Activated naive CD8-positive, alpha-beta T cell treated with anti-CD3 and anti-CD28 coated beads for 36 hours (primary cell): ENCODE measurements around the gene MACROD1. TPM values are rescaled to one million over a fixed set of nuclear protein-coding genes. Genes with fewer than 3 reads are reported as not detected.

Source experiments
- DNase-seq: peaks from one replicate; pipeline ENCODE4 v3.0.0; 2021
- H3K27ac Mint-ChIP-seq: one replicate; pipeline ENCODE4 v1.8.0; 2022; ENCODE audit warnings: mild to moderate bottlenecking, moderate library complexity, mixed read lengths
- H3K27me3 Mint-ChIP-seq: one replicate; pipeline ENCODE4 v1.8.0; 2022; ENCODE audit warnings: mild to moderate bottlenecking, mixed read lengths
- H3K36me3 Mint-ChIP-seq: one replicate; pipeline ENCODE4 v1.8.0; 2021; ENCODE audit warnings: mild to moderate bottlenecking, mixed read lengths
- H3K4me1 Mint-ChIP-seq: one replicate; pipeline ENCODE4 v1.8.0; 2021; ENCODE audit warnings: mixed read lengths
- H3K4me3 Mint-ChIP-seq: one replicate; pipeline ENCODE4 v1.8.0; 2022; ENCODE audit warnings: mild to moderate bottlenecking, moderate library complexity, mixed read lengths
- H3K9me3 Mint-ChIP-seq: one replicate; pipeline ENCODE4 v1.8.0; 2022; ENCODE audit warnings: mixed read lengths
- total RNA-seq, 2 experiments: library from RNA; stranded (reverse); gene quantifications; one replicate each; pipeline ENCODE4 v1.2.3, GENCODE V29; 2021

Gene MACROD1
- total RNA-seq, 2 experiments from 2014 or later, result 27.6 to 29.6 TPM

DNA sequence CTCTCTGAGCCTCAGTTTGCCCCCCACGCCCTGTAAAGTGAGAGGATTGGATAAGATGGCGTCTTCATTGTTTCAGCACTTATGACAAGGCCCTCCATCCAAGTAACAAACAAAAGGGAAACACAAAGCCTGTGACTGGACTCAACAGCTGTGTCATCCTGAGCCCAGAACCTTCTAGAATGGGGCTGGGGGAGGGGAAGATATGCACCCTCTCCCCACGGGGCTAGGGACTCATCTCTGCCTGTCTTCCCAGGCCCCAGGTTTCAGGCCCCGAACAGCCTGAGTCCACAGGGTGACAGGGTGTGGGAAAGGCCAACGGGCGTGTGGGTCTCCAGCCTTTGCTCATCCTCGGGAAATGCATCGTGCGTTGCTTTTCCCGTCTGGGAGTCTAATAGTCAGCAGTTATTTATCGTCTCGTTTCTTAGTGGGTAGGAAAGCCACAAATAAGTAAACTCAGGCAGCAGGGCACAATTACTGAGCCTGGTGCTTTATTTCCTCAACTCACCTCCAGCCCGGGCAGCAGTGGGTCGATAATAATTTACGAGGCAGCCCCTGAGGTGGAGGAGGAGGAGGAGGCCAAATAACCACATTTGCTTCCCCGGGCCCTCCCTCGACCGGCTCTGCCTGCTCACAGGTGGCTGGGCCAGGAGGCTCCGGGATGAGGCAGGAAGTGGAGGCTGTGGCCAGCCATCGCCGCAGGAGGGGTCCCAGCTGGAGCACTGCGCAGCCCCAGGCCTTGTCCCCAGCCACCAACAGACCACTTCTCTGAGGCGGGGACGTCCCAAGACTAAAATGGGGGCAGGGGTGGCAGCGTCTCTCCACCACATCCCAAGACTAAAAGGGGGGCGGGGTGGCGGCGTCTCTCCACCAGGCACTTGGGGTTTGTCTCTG is 75.8 kb downstream of the MACROD1 start:
- Mint-ChIP-seq H3K36me3 (no peaks in the 10 kb centered on the region), H3K27ac (no peak overlapping the region), H3K4me3 (no peak overlapping the region), H3K4me1 (peaks cover 1% of the 10 kb centered on the region), H3K9me3 (no peaks in the 10 kb centered on the region), H3K27me3 (no peaks in the 10 kb centered on the region)
- no peak for DNase-seq

DNA sequence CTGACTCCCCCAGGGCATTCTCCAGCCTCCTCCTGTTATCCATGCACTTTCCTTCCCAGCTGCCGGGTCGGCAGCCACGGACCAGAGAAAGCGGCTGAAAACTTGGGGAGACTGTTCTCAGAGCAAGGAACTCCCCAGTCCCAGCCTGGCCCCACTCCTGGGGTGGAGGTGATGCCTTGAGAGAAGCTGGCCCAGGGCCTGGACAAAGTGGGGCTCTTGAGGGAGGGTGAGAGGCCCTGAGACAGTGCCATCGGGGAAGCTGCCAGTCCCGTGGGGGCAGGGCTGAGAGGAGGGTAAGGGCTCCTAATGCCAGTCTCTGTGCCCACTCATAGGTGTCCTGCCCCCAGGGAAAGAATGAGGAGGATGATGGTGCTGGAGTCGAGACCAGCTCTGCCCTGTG is 76.4 kb downstream of the MACROD1 start:
- no peak overlapping the region for H3K27ac Mint-ChIP-seq
- H3K27me3 Mint-ChIP-seq, result no peaks in the 10 kb centered on the region
- peaks cover 1% of the 10 kb centered on the region for H3K4me1 Mint-ChIP-seq
- H3K9me3 Mint-ChIP-seq, result no peaks in the 10 kb centered on the region
- H3K36me3 Mint-ChIP-seq, result no peaks in the 10 kb centered on the region
- no peak for DNase-seq
- H3K4me3 Mint-ChIP-seq, result no peak overlapping the region

DNA sequence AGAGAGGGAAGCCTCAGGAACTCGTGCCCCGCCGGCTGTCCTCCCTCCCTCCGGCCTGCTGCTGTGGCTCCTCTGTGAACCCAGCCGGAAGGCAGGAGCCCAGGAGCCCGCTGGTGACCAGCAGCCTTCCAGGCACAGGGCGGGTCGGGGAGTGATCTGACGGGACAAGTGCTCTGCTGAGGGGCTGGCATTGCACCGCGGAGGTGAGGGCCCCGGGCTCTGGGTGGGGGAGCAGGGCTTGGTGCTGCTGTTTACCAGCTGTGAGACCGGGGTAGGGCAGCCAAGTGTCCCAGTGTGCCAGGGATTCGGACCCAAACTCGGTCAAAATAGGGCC is 76.9 kb downstream of the MACROD1 start:
- Mint-ChIP-seq H3K27me3 (no peaks in the 10 kb centered on the region), H3K27ac (no peak overlapping the region), H3K9me3 (no peaks in the 10 kb centered on the region), H3K4me1 (peaks cover 1% of the 10 kb centered on the region), H3K36me3 (no peaks in the 10 kb centered on the region), H3K4me3 (no peak overlapping the region)
- DNase-seq, result no peak

DNA sequence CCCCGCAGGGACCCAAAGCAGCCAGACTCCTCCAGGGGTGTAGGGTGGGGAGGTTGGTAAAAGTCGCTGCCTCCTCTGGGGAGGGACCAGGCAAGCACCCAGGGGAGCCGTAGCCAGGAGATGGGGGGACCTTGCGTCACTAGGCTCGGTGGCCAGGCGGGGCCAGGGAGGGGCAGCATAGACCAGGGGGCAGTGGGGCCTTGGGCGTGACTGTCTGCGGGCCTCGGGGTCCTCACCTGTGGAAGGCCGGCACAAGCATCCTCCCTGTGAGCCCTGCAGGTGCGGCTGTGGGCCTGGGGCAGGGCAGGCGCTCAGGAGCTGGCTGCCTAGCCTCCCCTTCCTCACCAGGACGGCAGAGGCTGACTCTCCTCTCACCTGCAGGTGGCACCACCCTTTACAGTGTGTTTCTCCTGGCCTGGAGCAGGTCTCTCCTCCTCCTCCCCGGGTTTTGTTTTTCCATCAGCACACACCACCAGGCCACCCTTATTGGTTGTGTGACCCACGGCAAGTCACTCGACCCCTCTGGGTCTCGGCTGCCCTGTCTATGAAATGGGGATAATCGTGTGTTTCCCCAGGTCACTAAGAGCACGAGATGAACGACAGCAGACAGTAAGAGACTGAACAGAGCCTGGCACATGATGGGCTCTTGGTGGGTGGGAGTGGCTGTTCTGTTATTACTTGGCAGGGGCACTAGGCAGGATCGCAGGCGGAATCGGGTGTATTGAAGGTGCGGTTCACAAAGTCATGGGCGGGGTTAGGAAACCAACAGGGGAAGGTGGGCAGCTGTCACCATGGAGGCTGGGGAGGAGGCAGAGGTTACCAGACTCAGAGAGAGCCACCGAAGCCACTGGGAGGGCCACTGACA is 77.5 kb downstream of the MACROD1 start:
- Mint-ChIP-seq H3K9me3 (no peaks in the 10 kb centered on the region), H3K36me3 (no peaks in the 10 kb centered on the region), H3K27ac (no peak overlapping the region), H3K4me3 (no peak overlapping the region), H3K4me1 (peaks cover 1% of the 10 kb centered on the region), H3K27me3 (no peaks in the 10 kb centered on the region)
- DNase-seq, result no peak

DNA sequence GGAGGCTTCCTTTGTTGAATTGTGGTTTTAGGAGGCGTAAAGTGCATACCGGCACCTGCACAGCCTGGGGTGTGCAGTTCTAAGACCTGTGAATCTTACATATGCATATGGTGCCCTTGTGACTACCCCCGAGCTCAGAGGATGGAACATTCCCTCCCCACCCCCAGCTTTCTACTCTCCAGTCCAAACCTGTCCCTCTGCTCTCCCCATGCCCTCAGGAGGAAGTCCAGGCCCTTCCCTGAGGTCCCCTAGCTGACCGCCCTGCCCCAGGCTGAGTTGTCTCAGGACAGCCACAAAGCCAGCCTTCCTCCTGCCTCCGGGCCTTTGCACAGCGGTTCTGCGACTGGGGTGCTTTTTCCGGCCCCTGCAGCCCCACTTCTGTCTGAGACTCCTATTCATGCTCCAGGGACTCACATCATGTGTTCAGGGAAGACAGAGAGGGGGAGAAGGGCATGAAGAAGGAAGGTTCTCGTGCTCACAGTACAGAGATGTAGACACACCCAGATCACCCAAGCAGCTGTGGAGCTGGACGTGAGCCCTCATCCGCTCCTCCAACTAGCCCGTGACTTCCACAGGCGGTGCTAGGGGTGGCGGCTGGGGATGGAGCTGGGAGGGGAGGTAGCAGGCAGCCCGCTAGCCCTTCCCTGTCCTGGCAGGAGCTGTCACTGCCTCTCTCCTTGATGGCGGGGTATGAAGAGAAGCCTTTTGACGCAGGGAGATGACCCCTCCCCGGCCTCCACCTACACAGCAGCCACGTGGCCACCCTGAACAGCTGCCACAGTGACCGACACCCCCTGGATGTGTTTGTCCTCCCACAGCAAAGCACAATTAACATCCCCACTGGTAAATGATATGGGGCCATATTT is 79.4 kb downstream of the MACROD1 start:
- H3K9me3 Mint-ChIP-seq, result no peaks in the 10 kb centered on the region
- no peak for DNase-seq
- H3K27me3 Mint-ChIP-seq, result no peaks in the 10 kb centered on the region
- H3K4me1 Mint-ChIP-seq, result peaks cover 1% of the 10 kb centered on the region
- H3K4me3 Mint-ChIP-seq, result no peak overlapping the region
- no peak overlapping the region for H3K27ac Mint-ChIP-seq
- H3K36me3 Mint-ChIP-seq, result no peaks in the 10 kb centered on the region

DNA sequence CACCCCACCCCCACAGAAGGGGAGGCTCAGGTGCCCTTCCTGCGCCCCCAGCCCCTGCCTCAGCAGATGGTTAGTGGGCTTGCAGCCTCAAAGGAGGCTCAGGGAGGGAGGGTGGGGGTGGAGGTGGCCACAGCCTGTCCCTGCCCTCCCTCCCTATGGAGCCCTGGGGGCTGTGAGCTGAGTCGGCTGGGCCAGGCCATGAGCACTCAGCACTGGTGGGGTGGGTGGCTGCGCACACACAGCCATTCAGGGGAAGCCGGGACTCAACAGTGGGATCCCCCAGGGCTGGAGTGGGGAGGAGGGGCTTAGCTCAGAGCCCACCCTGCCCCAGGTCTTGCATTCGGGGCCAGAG is 80.0 kb downstream of the MACROD1 start:
- Mint-ChIP-seq H3K36me3 (no peaks in the 10 kb centered on the region), H3K27me3 (no peaks in the 10 kb centered on the region), H3K4me3 (no peak overlapping the region), H3K4me1 (peaks cover 1% of the 10 kb centered on the region), H3K9me3 (no peaks in the 10 kb centered on the region), H3K27ac (no peak overlapping the region)
- no peak for DNase-seq

DNA sequence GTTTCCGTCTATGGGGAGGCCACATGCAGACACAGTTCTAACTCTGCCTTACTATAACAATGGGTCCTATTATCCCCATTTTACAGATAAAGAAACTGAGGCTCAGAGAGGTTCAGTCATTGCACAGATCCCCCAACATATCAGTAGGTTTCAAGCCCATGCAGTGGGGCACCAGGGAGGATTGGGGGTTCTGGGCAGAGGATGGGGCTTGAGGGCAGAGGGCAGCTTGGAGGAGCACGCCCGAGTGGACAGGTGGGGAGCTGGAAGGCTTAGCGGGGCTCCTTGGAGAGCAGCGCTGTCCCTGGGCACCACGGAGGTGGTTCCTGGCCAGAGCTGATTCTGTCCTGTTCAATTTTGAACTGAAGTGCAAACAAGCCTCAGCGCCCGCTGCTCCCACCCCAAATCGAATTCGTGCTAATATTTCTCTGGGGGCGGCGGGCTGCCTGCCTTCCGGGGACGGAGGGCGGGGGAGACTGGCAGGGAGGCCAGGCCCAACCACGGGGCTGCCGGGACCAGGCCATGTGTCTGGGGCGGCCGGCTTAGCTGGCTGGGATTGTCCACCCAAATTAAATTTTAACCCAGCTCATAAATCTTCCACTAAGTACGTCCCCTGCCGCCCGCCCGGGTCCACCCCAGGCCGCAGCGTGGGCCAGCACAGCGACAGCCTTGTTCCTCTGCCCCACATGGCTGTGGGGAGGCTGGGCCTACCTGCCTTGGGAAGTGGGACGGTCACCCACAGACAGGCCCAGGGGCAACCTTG is 80.8 kb downstream of the MACROD1 start:
- DNase-seq, result no peak
- Mint-ChIP-seq H3K4me1 (peaks cover 1% of the 10 kb centered on the region), H3K27ac (no peak overlapping the region), H3K9me3 (no peaks in the 10 kb centered on the region), H3K27me3 (no peaks in the 10 kb centered on the region), H3K4me3 (no peak overlapping the region), H3K36me3 (no peaks in the 10 kb centered on the region)

DNA sequence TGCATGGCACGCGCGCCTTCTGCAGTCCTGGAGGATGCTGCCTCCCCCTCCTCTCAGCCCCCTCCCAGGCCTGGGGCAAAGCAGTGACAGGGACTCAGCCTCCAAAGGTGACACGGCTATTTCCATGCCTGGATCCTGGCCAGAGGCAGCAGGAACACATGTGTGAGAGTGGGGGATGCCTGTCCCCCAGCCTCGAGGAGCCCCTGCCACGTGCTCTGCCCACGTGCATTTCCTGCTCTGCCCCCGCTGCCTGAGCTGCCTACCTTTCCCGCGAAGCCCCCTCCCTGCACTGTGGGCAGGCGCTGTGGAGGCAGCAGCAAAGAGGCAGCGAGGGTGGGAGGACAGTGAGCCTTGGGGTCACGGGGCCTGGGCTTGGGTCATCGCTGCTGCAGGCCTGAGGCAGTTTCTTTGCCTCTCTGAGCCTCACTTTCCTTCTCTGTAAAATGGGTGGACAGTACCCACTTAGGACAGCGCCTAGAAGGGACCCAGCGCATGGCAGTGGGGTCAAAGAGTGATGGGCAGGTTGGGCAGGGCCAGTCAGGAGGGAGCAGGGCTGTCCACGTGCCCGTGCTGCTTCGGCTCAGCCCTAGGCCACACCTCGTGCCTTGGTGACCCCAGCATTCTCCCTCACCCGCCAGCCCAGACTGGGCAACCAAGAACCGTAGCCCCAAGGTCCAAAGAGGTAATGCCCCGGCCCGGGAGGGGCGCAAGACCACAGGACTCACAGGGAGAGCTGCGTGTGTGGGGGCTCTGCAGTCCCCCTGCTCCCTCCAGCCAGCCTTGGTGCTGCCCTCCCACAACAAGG is 81.6 kb downstream of the MACROD1 start:
- Mint-ChIP-seq H3K27me3 (no peaks in the 10 kb centered on the region), H3K27ac (no peak overlapping the region), H3K4me3 (no peak overlapping the region), H3K9me3 (no peaks in the 10 kb centered on the region), H3K4me1 (no peaks in the 10 kb centered on the region), H3K36me3 (no peaks in the 10 kb centered on the region)
- DNase-seq, result no peak

DNA sequence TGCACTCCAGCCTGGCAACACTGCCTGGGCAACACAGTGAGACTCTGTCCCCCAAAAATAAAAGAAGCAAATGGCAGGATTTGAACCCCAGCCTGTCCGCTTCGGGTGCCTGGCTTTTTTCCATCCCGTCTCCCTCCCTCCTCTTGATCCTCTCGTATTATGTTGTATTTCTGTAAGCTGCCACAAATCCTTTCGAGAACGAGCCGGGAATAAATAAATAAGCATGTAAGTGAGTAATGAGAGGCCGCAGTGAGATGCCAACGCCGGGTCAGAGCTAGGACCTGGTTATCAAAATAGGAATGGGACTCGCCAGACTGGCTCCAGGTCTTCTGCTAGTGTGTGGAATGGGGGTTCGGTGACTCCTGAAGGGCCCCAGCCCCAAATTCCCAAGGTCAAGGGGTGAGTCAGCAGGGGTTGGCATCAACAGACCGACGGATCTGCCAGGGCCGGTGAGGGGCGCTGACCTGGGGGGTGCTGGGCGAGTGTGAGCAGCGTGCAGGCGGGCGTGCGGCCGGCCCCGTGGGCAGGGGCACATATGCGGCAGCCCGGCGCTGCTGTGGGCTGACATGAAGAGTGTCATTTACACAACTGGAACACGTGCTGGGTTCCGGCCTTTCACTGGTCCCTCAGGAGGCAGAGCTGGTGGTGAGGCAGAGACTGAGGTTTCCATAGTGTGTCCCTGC is 82.4 kb downstream of the MACROD1 start:
- no peak overlapping the region for H3K27ac Mint-ChIP-seq
- no peaks in the 10 kb centered on the region for H3K27me3 Mint-ChIP-seq
- no peaks in the 10 kb centered on the region for H3K4me1 Mint-ChIP-seq
- no peaks in the 10 kb centered on the region for H3K9me3 Mint-ChIP-seq
- H3K4me3 Mint-ChIP-seq, result no peak overlapping the region
- no peak for DNase-seq
- no peaks in the 10 kb centered on the region for H3K36me3 Mint-ChIP-seq

DNA sequence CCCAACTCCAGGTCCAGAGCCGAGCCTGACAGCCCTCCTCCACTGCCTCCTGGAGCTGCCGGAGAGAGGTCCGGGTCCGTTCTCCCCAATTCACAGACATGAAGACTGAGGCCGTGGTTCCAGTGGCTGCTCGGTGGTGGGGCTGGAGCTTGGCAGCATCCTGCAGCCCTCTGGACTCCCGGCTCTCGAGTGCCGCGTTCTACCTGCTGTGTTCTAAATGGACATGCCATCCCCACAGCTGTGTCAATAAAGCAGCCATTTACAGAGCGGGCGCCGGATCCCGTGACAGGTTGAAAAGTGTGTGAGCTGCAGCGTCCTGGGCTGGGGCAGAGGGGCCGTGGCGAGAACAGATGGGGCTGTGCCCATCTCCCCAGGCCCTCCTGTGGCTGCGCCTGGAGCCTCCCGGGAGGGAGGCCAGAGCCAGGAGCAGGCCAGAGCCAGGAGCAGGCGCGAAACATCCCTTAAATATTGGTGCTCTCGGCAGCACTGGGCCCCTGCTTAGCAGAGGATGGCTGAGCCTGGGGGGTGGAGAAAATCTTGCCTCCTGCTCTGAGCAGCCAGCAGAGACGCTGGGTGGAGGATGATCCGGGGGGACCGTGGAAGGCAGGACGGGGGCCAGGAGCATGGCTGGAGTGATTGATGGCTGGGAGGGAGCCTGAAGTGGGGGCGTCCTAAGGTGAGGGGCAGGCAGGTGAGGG is 84.0 kb downstream of the MACROD1 start:
- Mint-ChIP-seq H3K9me3 (no peaks in the 10 kb centered on the region), H3K36me3 (no peaks in the 10 kb centered on the region), H3K27ac (no peak overlapping the region), H3K4me3 (no peak overlapping the region), H3K4me1 (no peaks in the 10 kb centered on the region), H3K27me3 (no peaks in the 10 kb centered on the region)
- DNase-seq, result no peak

DNA sequence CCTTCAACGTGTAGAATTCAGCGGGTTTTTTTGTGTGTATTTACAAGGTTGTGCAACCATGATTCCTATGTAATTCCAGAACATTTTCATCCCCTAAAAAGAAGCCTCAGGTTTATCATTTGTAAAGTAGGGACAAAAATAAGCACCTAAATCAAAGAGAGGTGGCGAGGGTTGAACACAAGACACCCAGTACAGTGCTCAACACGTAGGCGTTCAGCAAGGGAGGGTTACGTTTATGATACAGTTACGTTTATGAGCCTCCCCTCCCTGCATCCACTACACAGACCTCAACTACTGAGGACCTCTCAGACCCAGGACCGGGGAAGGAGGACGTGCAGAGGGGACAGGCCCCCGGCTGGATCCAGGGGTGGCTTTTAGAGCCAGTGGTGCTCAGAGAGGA is 85.5 kb downstream of the MACROD1 start:
- no peak for DNase-seq
- Mint-ChIP-seq H3K27me3 (no peaks in the 10 kb centered on the region), H3K9me3 (no peaks in the 10 kb centered on the region), H3K4me3 (no peak overlapping the region), H3K27ac (peak overlapping the region; percentile 4), H3K4me1 (no peaks in the 10 kb centered on the region), H3K36me3 (no peaks in the 10 kb centered on the region)

DNA sequence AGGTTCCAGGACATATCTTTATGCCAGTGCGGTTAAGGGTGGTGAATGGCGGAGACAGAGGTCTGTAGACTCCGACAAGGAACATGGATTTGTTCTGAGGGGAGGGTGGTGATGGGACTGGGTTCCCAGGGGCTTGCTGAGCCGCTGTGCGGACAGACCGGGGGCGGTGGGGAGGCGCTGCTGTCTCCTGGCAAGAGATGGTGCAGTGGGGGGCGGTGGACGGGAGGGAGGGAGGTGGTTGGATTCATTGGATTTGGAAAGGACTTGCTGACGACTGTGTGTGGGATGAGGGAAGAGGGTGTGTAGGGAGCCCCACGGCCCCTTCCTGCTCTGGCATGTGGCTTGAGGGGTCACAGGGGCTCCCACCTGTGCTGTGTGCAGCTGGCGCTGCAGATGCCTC is 87.0 kb downstream of the MACROD1 start:
- H3K27me3 Mint-ChIP-seq, result no peaks in the 10 kb centered on the region

DNA sequence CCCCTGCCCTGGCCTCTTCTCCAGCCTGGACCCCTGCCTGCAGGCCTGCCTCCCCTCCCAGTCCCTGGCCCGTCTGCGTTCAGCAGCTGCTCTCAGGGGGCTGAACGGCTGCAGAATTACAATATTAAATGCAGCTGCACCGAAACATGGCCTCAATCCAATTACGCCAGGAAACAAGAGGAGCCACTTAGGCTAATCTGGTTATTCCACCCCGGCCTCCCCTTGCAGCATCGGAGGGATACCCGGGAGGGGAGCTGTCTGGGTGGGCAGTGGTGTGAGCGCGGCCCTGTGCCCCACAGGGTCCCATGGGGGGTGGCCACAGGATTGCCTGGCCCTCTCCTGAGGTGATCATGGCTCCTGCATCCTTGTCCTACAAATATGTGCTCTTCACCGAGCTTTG is 87.6 kb downstream of the MACROD1 start:
- Mint-ChIP-seq H3K9me3 (no peaks in the 10 kb centered on the region), H3K27me3 (no peaks in the 10 kb centered on the region), H3K27ac (no peak overlapping the region), H3K4me1 (no peaks in the 10 kb centered on the region), H3K4me3 (no peak overlapping the region), H3K36me3 (no peaks in the 10 kb centered on the region)
- no peak for DNase-seq

More for the DNA sequence above, 87.0 kb downstream of the MACROD1 start:
- no peak for DNase-seq
- no peaks in the 10 kb centered on the region for H3K36me3 Mint-ChIP-seq
- no peak overlapping the region for H3K4me3 Mint-ChIP-seq
- H3K27ac Mint-ChIP-seq, result no peak overlapping the region
- H3K4me1 Mint-ChIP-seq, result no peaks in the 10 kb centered on the region
- no peaks in the 10 kb centered on the region for H3K9me3 Mint-ChIP-seq
